MM.1S (cell line): ENCODE data around the gene PLCH1.

Experiments used
- CTCF ChIP-seq: fragments of 300-600 bp; sonication (generic); IDR thresholded peaks from 2 replicates; pipeline ENCODE4 v1.5.1; 2016; ENCODE audit warnings: antibody characterized with exemption, low read length, mixed read lengths
- EZH2 ChIP-seq: fragments of 300-600 bp; sonication (generic); optimal IDR thresholded peaks from 2 replicates; pipeline ENCODE3; 2017; ENCODE audit warnings: low read depth, mild to moderate bottlenecking, antibody characterized with exemption, low read length, mixed read lengths

GRCh38 chr3:155757577-155757976, 12.7 kb upstream of the PLCH1 start:
- TF ChIP-seq CTCF = no peak
- TF ChIP-seq EZH2 = no peak
